GM12878 (cell line): Measurements from ENCODE around the gene NUDT5.

Experiments used
- CHD1 ChIP-seq: IDR thresholded peaks from 2 replicates; pipeline ENCODE4 v1.6.1; 2012; ENCODE audit warnings: low read depth, low read length, improper control_type of control experiment
- EP300 ChIP-seq, 2 experiments: fragments of 150-350 bp in 1 of 2; IDR thresholded peaks; 2 replicates each; pipeline ENCODE4 v1.6.1; 2011 to 2012; ENCODE audit warnings: low read depth in 2 of 2, low read length in 2 of 2, borderline replicate concordance in 1 of 2, improper control_type of control experiment in 1 of 2, inconsistent platforms in 1 of 2; ENCODE audit not compliant: control insufficient read depth in 1 of 2

DNA sequence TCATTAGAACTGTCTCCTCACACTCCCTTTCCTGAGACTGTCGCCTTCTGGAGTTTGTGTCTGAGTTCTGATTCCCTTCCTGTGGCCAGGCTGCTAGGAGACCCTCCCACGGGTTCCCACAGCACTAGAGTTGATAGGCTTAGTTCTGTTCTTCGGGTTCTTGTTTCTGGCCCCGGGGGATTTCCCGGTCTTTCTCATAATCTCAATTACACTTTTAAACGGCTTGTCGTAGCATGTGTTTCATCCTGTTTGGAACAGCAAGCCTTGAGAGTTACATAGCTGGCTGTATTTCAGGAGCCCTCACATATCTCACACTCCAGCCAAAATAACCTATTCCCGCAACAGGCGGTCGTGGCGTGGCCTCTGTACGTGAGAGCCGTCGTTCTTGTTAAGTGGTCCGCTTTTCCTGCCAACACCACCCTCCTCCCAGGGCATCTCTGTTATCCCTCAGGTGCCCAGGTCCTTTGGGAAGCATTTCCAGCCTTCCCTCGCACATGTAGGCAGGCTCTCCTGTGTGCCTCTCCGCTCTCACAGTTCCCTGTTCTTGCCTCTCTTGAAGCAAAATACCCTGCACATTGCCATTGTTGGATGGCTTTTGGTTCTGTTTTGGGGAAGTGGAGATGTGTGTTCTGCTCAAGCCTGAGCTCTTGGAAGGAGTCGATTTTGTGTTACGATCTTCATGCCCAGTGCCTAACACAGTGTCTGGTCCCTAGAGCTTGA is 46.3 kb upstream of the NUDT5 start:
- TF ChIP-seq CHD1 = no peak
- no peak for TF ChIP-seq EP300 (IDR thresholded peaks at IDR 0.05; ENCODE audit: borderline replicate concordance in 1 of 2, control insufficient read depth in 1 of 2, low read depth in 2 of 2, low read length in 2 of 2)
